Subcutaneous adipose tissue (tissue), 4 donors: ENCODE data around the gene DOCK4. TPM values are rescaled to one million over a fixed set of nuclear protein-coding genes. Genes with fewer than 3 reads are reported as not detected.

ENCODE experiments used
- total RNA-seq, 4 donors: library from RNA; depleted of rRNA; stranded (reverse); fragments of >200 nt; gene quantifications; one replicate each; pipeline ENCODE4 v1.1.0, GENCODE V29; 2016
- TF ChIP-seq, protein P1 (sequence below): fragments of 450-650 bp; IDR thresholded peaks from one replicate; pipeline ENCODE4 v1.5.1; 2016; ENCODE audit warnings: low read depth, mild to moderate bottlenecking, control low read depth, antibody characterized with exemption, moderate library complexity

The DOCK4 gene
- total RNA-seq, 4 donors from 2014 or later, result 44.3 to 59.3 (median 52.5) TPM

DNA sequence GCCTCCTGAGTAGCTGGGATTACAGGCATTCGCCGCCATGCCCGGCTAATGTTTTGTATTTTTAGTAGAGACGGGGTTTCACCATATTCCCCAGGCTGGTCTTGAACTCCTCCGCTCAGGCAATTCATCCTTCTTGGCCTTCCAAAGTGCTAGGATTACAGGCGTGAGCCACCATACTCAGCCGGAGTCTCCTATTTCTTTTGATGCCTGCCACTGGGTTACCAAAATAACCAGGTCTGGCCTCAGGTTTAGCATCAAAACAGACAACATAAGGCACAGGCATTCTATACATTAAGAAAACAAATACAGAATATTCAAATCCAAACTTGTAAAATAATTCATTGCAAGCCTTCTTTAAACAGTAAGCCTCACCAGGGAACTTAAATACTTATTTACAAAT, 354.1 kb downstream of the DOCK4 start:
- TF ChIP-seq, protein P1, sequence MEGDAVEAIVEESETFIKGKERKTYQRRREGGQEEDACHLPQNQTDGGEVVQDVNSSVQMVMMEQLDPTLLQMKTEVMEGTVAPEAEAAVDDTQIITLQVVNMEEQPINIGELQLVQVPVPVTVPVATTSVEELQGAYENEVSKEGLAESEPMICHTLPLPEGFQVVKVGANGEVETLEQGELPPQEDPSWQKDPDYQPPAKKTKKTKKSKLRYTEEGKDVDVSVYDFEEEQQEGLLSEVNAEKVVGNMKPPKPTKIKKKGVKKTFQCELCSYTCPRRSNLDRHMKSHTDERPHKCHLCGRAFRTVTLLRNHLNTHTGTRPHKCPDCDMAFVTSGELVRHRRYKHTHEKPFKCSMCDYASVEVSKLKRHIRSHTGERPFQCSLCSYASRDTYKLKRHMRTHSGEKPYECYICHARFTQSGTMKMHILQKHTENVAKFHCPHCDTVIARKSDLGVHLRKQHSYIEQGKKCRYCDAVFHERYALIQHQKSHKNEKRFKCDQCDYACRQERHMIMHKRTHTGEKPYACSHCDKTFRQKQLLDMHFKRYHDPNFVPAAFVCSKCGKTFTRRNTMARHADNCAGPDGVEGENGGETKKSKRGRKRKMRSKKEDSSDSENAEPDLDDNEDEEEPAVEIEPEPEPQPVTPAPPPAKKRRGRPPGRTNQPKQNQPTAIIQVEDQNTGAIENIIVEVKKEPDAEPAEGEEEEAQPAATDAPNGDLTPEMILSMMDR, result no peak

DNA sequence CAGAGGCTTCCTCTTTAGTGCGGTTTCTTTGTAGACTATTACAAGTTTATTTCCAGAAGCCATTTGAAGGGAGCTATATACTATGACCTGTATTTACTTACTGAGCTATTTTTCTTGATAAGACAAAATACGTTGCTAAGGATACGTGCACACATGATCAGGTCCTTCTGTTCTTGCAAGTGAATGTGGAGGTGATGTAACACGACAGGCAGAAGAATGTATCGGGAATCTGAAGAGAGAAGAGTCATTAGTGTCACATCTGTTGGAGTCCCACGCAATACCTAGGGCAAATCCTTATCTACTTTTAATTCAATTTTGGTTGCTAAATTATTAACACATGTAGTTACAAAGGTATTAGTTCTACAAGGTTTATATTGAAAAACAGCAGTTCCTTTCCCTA, 359.3 kb downstream of the DOCK4 start:
- TF ChIP-seq, protein P1, result no peak

DNA sequence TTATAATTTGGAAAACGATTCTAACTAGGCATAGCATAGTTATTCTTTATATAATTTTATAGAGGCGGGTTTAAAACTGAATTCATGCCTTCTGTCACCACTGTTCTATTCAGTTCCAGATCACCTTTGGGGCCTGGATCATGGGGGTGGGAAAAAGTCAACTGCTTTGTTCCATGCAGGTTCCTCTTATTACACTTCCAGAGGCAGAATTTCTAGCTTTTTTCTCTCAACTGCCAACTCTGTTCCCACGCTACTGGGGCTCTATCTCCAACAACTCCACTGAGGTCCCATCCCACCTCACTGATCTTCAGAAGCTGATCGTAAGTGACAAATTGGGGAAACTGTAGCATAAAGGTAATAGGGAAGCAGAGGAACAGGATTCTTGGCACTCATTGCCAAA, 360.3 kb downstream of the DOCK4 start:
- TF ChIP-seq, protein P1, result no peak

DNA sequence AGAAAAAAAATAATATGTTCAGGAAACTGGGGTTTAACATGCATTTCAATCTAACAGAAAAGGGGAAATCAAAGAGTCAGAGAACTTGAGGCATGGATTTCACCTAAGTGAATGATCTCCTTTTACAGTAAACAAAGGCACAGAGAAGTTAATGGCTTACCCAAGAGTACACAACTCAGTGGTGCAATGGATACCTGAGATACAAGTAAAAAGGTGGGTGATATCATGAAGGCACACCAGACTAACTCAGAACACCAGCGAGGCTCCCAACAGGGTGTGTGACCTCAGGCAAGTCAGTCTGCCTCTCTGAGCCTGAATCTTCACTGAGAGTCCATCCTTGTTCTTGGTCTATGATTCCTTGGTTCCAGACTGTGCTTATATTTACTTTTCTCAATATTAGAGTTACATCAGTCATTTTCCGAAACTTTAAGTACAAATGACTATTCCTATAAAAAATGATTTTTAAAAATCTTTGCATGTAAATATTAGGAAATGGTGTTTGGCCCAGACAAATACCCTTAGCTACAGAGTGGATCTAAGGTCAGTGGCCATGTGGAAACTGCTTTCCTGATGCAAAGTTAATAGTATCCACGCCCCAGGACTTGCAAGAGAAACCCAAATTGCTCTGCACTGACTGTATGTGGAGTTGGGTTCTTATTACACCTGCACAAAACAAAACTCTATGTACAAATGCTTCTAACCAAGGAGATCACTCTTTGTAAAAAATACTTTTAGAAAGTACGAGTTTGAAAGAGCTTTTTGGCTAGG, 361.1 kb downstream of the DOCK4 start:
- TF ChIP-seq, protein P1, result no peak

DNA sequence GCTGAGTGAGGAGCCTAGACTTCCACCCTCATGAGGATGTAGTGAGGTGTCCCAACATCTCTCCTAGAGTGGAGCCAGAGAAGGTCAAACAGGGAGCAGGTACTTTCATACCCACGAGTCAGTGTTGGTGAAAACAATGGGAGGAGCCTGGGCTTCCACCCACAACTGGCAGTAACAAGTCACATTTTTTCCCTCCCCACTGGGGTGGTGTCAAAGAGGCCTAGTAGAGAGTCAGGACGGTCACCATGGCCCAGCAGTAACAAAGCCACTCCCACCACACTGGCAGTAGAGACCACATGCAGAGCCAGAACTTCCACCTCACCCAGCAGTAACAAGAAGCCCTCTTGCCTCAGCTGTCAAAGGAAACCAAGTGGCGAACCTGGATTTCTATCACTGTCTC, 363.7 kb downstream of the DOCK4 start:
- TF ChIP-seq, protein P1, result no peak

DNA sequence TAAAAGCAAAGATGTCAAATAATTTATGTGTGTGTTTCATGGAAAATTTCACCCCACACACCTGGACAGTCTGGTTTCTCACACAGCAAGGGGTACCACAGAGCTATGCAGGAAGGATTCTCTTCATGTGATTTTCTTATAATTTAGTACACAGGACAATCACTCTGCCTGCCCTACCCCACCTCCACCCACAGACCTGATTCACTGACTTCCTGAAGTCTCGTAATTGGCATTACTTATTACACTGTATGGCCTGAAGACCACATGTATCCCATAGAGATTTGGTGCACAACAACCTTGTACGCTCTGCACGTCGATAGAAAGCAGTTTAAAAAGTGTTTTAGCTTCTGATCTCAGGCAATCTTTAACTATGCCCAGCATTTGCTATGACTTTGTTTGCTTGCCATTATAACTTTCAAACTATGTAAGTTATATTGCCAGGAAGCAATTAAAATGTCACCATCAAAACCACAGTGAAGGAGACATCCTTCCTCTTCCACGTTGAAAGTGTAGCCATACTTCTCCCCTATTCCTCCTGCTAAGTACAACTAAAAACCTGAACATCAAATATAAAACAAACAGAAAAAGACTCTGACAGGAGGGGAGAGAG, 364.5 kb downstream of the DOCK4 start:
- TF ChIP-seq, protein P1, result no peak

DNA sequence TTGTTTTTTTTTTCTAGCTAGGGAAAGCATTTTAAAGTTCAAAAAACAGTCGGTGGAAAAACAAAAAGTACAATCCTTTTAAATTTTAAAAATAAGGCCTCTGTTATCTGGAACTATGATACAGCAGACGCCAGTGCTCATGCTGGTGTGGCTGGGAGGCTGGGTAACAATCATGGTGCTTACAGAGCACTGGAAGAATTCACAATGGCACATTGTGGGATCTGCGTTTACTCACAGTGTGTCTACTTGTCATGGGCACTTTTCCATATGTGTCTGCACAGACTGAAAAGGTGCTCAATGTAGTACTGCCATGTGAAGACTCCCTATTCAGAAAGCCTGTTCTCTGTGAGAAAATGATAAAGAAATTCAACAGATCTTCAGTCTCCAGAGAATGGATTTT, 365.7 kb downstream of the DOCK4 start:
- TF ChIP-seq, protein P1, result no peak
